Endometrial microvascular endothelial cells (primary cell): ENCODE results near the gene RARRES1. TPM values are rescaled to one million over a fixed set of nuclear protein-coding genes. Genes with fewer than 3 reads are reported as not detected.

Experiments
- in situ Hi-C: cut with HindIII; loops from 2 replicates; pipeline ENCODE4 v1.10.0; 2017; ENCODE audit warnings: low sequenced_read_pairs, low pct_unique_long_range_greater_than_20kb; ENCODE audit errors: inconsistent ontology term
- total RNA-seq: library from RNA; depleted of rRNA; stranded (reverse); fragments of >200 nt; gene quantifications from one replicate; pipeline ENCODE4 v1.2.3, GENCODE V29; 2015; ENCODE audit errors: inconsistent ontology term

The RARRES1 gene, protein sequence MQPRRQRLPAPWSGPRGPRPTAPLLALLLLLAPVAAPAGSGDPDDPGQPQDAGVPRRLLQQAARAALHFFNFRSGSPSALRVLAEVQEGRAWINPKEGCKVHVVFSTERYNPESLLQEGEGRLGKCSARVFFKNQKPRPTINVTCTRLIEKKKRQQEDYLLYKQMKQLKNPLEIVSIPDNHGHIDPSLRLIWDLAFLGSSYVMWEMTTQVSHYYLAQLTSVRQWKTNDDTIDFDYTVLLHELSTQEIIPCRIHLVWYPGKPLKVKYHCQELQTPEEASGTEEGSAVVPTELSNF
- 11.0 TPM for total RNA-seq

DNA sequence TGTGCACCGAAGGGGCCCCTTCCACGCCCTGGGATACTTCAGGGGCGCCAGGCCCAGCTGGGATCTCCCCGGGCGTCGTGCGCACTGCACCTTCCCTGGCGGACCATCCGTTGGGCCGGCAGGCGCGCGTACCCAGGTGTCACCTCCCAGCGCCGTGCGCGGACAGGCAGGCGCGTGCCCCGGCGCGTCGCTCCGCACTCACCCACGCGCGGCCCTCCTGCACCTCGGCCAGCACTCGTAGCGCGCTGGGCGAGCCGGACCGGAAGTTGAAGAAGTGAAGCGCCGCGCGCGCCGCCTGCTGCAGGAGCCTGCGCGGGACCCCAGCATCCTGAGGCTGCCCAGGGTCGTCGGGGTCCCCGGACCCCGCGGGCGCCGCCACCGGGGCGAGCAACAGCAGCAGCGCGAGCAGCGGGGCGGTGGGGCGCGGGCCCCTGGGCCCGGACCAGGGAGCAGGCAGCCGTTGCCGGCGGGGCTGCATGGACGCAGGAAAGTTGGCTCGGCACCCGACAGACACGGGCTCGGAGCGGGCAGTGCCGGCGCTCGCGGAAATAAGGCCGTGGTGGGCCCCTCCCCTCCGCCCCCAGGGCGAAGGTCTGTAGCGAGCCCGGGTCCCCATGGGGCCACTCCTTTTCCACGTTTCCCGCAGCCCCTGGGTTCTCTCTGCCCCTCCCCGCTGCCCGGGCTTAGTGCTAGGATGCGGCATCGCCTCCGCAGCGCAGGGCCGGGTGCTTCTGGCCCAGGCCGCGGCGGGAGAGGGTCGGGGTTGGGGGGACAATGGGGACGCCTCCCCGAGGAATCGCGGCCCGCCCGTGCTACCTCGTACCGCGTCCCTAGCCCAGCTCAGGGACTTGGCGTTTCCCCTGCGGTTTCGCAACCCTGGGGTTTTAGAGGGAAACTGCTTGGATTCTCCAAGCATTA is at the start of gene RARRES1:
Gene RARRES1, minus strand, starts transcription at position 520 of the 918 bp plus-strand sequence. Its CDS starts 42 bp downstream, at position 478.
- in situ Hi-C loops = no loop called here

DNA sequence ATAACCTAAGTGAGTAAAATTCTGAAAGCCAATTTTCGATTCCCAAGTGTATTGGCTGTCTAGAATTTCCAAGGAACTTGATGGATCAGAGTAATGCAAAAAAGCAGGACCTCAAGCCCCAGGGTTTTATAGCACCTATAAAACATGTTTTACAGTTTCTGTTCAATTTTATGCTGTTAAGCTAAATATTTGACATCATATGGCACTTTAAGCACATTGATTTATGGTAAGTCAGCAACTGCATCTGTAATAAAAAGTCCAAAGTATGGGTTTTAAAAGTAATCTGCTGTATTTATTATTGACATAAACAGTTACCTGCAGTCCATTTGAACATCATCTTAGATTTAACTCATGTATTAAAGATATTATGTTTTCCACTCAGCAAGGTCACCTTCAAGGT is 49.6 kb upstream of the RARRES1 start:
- in situ Hi-C loops = loop anchor here (25.0 kb wide), 1 partner anchor 120 kb away; the partner anchor contains the start of gene LXN

DNA sequence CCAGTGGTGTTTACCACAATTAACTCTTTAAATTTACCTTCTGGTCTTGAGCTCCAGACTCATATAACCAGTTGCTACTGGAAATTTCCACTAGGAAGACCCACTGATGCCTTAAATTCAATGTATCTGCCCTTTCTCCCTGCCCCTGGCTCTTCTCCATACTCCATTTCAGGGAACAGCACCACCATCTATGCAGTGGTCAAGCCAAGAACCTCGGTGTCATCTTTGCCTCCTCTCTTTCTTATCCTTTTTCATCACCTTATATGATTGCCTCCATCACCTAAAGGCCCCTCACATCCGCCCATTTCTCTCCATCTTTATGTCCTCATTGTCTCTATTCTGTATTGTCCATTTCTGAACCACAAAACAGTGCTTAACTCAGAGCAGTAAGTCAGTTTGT is 48.9 kb upstream of the RARRES1 start:
- in situ Hi-C loops = loop anchor here (25.0 kb wide), 1 partner anchor 119 kb away; the partner anchor contains the start of gene LXN

DNA sequence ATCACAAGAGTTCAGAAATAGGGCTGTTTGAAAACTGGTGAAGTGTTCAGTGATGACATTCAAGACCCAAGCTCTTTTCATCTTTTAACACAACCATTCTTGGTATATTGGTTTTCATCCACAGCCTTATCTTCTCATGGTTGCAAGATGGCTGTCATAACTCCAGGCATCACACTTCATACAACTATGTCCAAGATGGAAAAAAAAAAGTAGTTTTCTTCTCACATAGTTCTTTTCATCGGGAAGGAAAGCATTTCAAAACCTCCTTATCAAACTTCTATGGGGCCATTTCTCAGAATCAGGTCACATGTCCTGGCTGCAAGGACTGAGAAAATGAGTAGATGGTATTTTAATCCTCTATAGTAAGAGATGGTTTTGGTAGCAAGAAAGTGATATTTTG is 48.5 kb upstream of the RARRES1 start:
- in situ Hi-C loops = loop anchor here (25.0 kb wide), 1 partner anchor 118 kb away; the partner anchor contains the start of gene LXN

DNA sequence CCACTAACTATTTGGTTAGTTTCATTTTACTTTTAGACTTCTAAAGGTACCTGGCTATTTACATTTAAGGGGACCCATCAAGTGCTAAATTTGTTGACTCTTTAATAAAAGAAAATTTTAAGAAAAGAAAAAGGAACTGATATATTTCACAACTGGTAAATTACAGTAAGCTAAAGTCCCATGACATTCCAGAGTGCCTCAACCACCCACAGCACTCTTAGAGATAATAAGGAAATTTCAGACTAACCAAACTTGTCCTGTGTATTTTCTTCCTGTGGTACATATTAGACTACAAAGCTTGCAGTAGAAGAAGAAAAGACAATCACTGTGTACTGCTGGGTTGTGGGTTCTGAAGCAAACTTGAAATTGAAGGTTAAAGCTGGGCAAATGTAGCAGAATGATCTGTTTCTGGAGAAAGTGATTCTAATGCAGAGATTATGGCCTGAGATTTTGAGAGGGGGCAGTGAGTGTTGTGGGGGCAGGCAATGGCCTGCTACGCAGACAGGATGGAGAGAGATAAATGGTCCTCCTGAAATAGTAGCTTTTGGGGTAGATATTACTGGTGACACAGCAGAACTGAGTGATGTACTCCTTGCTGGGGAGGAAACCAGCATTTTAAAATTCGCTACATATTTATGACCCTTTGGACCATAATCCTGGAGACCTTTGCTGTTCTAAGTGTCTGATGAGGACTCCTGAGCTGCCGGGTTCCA is 45.1 kb upstream of the RARRES1 start:
- in situ Hi-C loops = loop anchor here (25.0 kb wide), 1 partner anchor 115 kb away; the partner anchor contains the start of gene LXN

DNA sequence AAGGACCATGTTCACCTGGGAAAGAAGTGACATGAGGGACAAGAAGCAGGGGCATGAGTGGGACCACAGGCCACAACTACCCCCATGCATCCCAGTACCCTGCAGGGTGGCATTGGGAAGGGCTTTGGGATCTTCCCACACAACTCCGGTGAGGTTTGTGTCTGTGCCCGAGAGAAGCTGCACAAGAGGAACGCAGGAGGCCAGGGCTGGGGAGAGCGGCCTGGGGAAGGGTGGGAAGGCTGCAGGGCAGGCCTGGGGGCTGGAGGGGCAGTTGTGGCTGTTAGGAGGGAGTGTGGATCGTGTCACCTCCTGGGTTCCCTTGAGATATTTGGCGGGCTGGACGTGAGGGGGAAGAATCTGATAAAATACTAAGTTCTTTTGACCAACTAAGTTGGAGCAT is 44.3 kb upstream of the RARRES1 start:
- in situ Hi-C loops = loop anchor here (25.0 kb wide), 1 partner anchor 114 kb away; the partner anchor contains the start of gene LXN

DNA sequence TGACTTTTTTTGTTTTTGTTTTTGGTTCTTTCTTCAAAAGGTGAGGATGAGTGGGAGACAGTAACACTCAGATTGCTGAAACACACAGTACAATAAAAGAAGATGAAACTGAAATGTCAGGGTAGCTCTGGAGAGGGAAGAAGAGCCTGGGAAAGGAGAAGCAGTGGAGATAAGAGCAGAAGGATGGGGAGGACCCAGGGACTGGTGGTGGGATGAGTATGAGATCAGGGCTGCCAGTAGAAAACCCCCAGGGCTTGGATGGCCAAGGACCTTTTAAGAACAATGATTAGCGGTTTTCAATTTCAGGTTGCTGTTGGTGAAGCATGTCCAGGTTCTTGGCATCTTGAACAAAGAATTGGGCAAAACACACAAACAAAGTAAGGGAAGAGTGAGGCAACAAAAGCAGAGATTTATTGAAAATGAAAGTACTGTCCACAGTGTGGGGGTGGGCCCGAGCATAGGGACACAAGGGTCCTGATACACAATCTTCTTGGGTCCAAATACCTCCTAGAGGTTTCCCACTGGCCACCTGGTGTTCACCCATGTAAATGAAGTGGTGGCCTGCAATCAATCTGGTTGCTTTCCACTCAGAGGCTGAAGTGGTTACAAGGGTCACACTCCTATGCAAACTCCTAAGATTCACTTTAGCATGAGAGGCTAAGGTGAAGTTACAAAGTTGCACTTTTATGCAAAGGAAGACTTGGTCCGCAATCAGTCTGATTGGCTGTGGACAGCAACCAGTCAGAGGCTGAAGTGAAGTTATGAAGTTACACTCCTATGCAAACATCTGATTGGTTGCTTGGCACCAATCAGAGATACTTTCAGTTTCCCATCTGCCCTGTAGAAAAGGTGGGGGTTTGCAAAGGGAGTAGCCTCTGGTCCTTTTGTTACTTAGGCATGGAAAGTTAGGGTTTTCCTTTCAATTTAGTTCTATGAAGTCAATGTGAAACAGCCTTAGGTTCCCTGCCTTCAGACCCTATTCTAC is 43.5 kb upstream of the RARRES1 start:
- in situ Hi-C loops = loop anchor here (25.0 kb wide), 1 partner anchor 113 kb away; the partner anchor contains the start of gene LXN

DNA sequence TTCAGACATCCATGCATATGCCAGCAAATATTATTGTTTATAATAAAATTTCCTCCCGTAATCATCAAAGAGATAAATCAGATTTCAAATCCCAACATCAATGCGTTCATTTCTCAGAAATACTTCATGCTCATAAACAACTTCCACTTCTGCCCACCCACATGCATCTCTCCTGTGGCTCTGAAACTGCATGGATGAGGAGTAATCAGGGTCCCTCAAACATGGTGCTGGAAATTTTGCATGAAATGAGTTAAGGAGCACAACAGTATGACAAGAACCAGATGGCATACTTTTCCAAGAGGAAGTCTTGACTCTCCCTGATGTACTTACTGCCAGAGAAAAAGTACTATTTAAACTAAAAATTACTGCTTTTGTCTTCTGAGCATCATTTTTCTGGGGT is 42.7 kb upstream of the RARRES1 start:
- in situ Hi-C loops = loop anchor here (25.0 kb wide), 1 partner anchor 113 kb away; the partner anchor contains the start of gene LXN

DNA sequence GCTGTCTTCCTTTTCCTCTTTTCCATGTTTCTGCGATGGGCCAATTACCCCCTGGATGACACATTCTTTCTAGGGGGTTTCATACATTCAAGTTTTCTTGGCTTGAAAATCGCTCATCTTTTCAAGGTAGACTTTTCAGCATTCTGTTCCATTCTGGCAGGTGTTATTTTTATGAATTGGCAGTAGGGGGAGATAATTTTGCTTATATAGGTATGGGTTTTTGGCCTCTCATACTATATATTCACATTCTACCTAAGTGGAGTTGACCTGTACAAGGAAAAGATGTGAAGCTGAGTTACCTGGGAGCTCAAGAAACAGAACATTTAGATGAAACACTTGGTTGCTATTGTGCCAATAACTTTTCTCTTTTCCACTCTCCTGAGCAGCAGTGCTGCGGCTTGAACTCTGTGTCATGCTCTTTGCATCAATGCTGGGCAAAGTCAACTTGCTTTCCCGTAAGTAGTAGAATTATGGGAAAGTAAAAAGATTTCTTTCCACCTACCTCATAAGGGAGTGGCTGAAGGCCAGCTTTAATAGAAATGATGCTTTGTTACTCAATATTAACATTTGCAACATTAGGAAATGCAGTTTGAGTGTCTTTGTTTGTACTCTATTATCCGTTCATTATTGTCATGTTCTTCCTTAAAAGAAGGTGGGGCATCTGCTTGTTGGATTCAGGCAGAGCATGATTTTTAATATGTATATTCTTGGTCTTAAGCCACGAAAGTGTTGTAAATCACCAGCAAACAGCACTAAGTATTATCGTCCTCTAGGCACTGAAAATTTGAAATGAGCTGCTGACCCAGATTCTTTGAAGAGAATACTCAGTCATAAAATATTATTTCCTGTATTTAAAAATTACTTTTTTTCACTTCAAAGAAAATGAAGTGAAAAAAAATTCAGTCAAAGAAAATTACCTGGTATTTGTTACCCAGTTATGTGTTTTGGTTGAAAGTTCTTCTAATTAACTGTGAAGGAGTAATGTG is 41.9 kb upstream of the RARRES1 start:
- in situ Hi-C loops = no loop called here

DNA sequence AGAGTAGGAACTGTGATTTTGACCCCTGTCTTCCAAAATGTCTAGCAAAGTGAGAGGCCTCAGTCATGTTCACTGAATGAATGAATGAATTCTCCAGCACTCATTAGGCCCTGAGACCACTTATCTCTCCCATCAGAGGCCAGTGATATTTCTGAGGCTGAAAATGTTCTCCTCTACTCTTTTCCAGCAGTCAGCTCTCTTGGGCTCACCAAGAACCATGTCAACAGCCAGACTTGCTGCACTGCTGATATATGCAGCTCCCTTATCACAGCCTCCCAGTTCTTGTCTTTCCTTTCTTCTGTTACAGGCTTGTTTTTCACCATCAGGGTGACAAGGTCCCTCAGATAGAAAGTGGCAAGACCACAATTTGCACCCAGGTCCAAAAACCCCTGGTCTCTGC is 40.9 kb upstream of the RARRES1 start:
- in situ Hi-C loops = no loop called here

DNA sequence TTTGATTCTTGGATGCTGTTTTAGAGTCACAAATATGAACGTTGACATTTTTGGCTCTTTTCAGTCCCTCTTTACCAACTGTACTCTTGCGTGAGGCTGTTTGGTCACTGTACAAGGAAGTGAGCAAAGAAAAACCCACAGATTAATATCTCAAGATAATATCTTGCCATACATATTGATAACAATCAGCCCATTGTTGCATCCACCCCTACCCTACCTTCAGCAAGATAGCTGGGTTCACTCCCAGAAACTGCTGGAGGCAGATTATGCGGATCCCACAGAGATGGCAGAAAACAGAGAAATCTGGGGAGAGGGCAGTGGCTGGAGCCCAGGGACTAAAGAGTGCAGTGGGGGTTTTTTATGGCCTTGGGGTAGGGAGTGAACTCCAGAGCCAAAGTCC is 39.7 kb upstream of the RARRES1 start:
- in situ Hi-C loops = no loop called here

DNA sequence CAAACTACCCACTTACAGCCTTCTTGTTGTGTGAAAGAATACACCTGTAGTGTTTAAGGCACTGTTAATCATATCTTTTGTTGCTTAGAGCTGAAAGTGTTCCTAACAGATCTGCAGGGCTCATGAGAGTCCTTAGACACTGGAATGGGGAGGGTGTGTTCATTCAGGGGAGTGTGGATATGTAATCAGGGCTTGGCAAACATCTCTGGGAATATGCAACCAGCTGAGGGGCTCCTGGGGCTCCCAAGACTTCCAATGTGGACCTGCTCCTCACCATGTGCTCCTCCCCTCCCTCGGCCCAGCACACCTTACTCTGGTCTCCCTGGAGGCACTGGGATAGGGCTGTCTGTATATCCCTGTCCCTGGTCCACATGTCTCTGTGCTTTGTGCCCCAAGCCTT is 39.3 kb upstream of the RARRES1 start:
- in situ Hi-C loops = no loop called here

DNA sequence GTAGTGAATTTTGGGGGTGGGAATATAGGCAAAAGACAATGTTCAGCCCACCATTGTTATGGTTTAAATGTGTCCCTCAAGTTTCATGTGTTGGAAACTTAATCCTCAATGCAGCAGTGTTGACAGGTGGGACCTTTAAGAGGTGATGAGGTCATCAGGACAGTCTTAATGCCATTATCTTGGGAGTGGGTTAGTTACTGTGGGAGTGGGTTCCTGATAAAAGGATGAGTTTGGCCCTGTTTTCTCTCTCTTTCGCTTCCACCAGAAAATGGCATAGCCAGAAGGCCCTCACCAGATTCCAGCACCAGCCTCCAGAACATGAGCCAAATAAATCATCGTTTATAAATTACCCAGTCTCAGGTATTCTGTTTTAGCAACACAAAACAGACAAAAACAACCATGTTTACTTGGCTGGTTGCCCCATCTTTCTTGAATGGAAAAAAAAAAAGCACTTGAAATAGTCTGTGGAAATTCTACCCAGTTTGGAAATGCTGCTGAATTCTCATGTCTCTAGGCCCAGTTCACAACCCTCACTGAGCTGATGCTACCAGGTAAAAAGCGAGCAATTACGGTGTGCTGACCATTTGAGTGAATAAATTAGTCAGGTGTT is 38.6 kb upstream of the RARRES1 start:
- in situ Hi-C loops = no loop called here

DNA sequence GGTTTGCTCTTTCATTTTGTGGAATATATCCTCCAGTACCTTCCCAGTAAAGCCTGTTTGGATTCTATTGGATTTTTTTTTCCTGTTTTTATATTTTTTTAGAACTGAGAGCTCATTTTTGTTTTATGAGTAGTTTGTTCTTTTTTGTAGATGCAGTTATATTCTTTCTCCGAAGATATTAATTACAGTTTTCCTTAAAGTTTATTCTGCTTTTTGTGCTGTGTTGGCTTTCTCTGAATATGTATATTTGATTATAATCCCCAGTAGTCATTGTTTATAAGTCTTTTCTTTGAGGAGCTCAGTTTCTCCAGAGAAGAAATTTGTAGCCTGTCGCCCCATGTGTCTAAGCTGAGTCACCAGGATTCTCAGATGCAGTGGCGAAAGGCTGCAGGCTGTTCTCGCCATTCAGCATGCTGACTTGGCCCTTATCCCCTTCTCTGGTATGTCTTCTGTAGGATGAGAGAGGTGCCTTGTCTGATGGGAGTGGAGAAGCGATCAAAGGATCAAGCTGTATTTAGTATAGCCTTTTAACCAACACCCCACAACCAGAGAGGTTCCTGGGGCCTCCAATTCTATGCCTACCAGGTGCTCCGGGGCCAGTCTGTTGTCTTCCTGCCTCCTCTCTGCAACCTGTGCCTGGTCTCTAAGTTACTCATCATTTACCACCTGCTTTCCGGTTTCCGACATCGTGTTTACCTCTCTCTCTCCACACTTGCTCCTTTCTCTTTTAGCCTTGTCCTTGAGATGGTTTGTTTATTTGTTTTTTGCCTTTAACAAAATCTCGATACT is 37.9 kb upstream of the RARRES1 start:
- in situ Hi-C loops = no loop called here

DNA sequence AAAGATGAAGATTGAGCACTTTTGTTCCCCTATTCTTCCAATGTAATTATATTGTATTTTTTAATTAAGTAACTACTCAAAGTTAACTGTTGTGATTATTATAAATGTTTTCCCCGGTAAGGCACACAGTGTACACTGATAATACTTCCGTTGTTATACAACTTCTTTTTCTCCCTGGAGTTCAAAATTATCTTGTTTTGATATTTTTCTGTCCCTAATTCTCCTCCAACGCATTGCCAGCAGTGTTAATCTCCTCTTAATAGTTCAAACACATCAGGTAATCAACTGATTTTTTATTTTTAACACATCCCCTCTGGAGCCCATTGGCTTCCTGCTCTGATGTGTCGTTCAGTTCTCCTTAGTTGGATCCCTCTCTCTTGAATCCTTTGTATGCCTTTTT is 37.3 kb upstream of the RARRES1 start:
- in situ Hi-C loops = no loop called here
